ENCODE results near the gene GNG10. TPM values are rescaled to one million over a fixed set of nuclear protein-coding genes. Genes with fewer than 3 reads are reported as not detected.

GNG10 gene
- total RNA-seq, 2 experiments from 2014 or later, result 21.7 to 22.1 TPM

DNA sequence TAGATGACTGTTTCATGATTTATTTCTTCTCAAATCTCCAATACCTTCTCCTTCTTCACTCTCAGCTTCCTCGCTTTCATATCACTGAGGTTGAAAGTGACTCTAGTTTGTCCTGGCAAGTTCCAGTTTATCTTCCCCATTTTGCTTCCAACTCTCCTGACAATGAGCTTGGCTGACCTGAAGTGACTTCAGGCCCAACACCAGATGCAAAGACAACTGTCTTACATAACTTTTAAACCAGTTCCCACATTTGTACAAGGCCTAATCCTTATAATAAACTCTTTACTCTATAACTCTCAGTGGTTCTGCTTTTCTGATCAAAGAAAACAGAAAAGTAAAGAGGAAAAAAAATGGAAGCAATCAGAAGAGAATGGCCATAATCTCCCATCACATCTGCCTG lies 22.0 kb downstream of the GNG10 start:
- H3K27me3 Mint-ChIP-seq, result no peaks in the 10 kb centered on the region
- intact Hi-C loops (cut with micrococcal nuclease), result no loop called here
- H3K4me3 Mint-ChIP-seq, result no peak overlapping the region

GRCh38 chr9:111691672-111692329 lies 30.4 kb downstream of the GNG10 start:
- Mint-ChIP-seq H3K27ac (no peak overlapping the region), H3K9me3 (no peaks in the 10 kb centered on the region), H3K36me3 (peaks cover 3% of the 10 kb centered on the region), H3K4me1 (ENCODE audit: low read depth) (no peaks in the 10 kb centered on the region), H3K4me3 (no peak overlapping the region), H3K27me3 (no peaks in the 10 kb centered on the region)
- no peak for DNase-seq
- POLR2A ChIA-PET, result no interaction called here
- intact Hi-C loops (cut with micrococcal nuclease), result loop anchor here (1.0 kb wide), 1 partner anchor 94 kb away; no protein-coding TSS in a partner anchor
- CTCF ChIA-PET, result interaction anchor here (0.6 to 6.0 kb wide), 5 partner anchors 9 to 94 kb away, joined by 3 to 37 read pairs (median 4); no protein-coding TSS in a partner anchor

More for the DNA sequence above, 22.0 kb downstream of the GNG10 start:
- POLR2A ChIA-PET, result no interaction called here
- H3K36me3 Mint-ChIP-seq, result peaks cover 6% of the 10 kb centered on the region
- H3K27ac Mint-ChIP-seq, result no peak overlapping the region
- H3K9me3 Mint-ChIP-seq, result no peaks in the 10 kb centered on the region
- DNase-seq, result no peak
- CTCF ChIA-PET, result no interaction called here
- H3K4me1 Mint-ChIP-seq (ENCODE audit: low read depth), result no peaks in the 10 kb centered on the region

DNA sequence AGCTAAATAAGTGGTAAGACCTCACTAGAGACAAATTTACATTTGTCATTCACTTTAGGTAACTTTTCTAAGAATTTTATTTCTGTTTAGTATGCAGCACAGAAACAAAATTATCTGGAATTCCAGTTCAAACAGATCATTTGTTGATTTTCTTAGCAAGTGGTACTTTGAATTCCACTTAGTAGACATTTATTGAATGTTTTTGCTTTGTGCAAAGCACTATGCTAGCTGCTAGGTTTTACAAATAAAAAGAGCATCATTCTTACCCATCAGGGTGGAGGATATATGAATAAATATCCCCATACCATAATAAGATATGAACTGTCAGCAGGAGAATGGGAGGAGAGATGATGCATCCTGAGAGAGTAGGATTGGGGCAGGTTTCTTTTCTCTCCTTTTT lies 35.4 kb downstream of the GNG10 start:
- POLR2A ChIA-PET, result no interaction called here
- CTCF ChIA-PET, result no interaction called here

DNA sequence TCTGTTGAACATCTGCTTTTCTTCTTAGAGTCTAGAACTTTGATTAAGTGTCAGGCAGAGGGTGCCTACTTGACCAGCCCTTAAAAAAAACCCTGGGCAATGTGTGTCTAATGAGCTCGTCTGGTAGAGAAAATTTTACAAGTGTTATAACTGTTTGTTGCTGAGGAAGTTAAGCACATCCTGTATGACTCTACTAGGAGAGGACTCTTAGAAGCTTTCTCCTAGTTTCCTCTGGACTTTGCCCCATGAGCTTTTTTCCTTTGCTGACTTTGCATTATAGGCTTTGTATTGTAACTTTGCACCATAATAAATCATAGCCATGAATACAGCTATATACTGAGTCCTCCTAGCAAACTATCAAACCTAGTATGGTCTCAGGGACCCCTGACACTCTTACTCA lies 39.4 kb downstream of the GNG10 start:
- H3K36me3 Mint-ChIP-seq, result peaks cover 17% of the 10 kb centered on the region
- POLR2A ChIA-PET, result no interaction called here
- peaks cover 3% of the 10 kb centered on the region for H3K9me3 Mint-ChIP-seq
- intact Hi-C loops (cut with micrococcal nuclease), result no loop called here
- CTCF ChIA-PET, result interaction anchor here (0.6 to 2.8 kb wide), 3 partner anchors 9 to 103 kb away, joined by 4 to 9 read pairs (median 5); no protein-coding TSS in a partner anchor
- H3K4me3 Mint-ChIP-seq, result no peak overlapping the region
- peaks cover 2% of the 10 kb centered on the region for H3K4me1 Mint-ChIP-seq (ENCODE audit: low read depth)
- H3K27ac Mint-ChIP-seq, result no peak overlapping the region
- no peak for DNase-seq
- no peaks in the 10 kb centered on the region for H3K27me3 Mint-ChIP-seq

More for the DNA sequence above, 35.4 kb downstream of the GNG10 start:
- intact Hi-C loops (cut with micrococcal nuclease), result no loop called here
- no peak for DNase-seq
- H3K36me3 Mint-ChIP-seq, result peaks cover 17% of the 10 kb centered on the region
- H3K4me3 Mint-ChIP-seq, result no peak overlapping the region
- H3K4me1 Mint-ChIP-seq (ENCODE audit: low read depth), result peaks cover 2% of the 10 kb centered on the region
- H3K9me3 Mint-ChIP-seq, result peaks cover 3% of the 10 kb centered on the region
- no peaks in the 10 kb centered on the region for H3K27me3 Mint-ChIP-seq
- no peak overlapping the region for H3K27ac Mint-ChIP-seq

GRCh38 chr9:111704503-111704902 lies 43.1 kb downstream of the GNG10 start:
- ChIA-PET CTCF (no interaction called here), POLR2A (no interaction called here)
- intact Hi-C loops (cut with micrococcal nuclease), result no loop called here
- Mint-ChIP-seq H3K36me3 (no peaks in the 10 kb centered on the region), H3K4me3 (no peak overlapping the region), H3K9me3 (no peaks in the 10 kb centered on the region), H3K27me3 (no peaks in the 10 kb centered on the region), H3K4me1 (ENCODE audit: low read depth) (peaks cover 2% of the 10 kb centered on the region), H3K27ac (no peak overlapping the region)
- DNase-seq, result no peak

- DNase-seq, result no peak
- Mint-ChIP-seq H3K4me3 (no peak overlapping the region), H3K27ac (no peak overlapping the region), H3K4me1 (ENCODE audit: low read depth) (no peaks in the 10 kb centered on the region), H3K9me3 (no peaks in the 10 kb centered on the region), H3K27me3 (no peaks in the 10 kb centered on the region), H3K36me3 (no peaks in the 10 kb centered on the region)
- intact Hi-C loops (cut with micrococcal nuclease), result no loop called here
- ChIA-PET POLR2A (no interaction called here), CTCF (no interaction called here)
These were observed 50.1 kb downstream of the GNG10 start for GRCh38 chr9:111711548-111711947.

DNA sequence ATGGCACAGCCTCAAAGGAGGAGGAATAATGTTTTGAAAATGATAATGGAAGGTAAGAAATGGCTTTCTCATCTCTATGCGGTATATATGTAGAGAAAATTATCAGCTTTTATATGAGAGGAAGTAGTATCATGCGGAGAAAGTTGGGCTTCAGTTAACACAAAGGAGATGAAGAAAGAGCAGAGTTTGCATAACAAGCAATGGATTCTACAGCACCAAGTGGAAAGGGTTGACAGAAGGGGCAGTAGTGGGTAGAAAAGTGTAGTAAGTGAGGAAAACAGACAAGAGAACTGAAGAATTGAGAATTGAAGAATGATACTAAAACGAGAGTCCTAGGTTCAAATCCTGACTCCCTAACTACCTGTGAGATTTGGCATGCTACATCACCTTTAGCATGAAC lies 51.0 kb downstream of the GNG10 start:
- H3K4me3 Mint-ChIP-seq, result no peak overlapping the region
- no peak overlapping the region for H3K27ac Mint-ChIP-seq
- H3K9me3 Mint-ChIP-seq, result no peaks in the 10 kb centered on the region
- H3K4me1 Mint-ChIP-seq (ENCODE audit: low read depth), result no peaks in the 10 kb centered on the region
- ChIA-PET CTCF (no interaction called here), POLR2A (no interaction called here)
- no peaks in the 10 kb centered on the region for H3K36me3 Mint-ChIP-seq
- intact Hi-C loops (cut with micrococcal nuclease), result no loop called here
- no peak for DNase-seq
- no peaks in the 10 kb centered on the region for H3K27me3 Mint-ChIP-seq

GRCh38 chr9:111715471-111715870 lies 54.1 kb downstream of the GNG10 start:
- ChIA-PET CTCF (no interaction called here), POLR2A (interaction anchor here (0.6 kb wide), 1 partner anchor 66 kb away, joined by 4 read pairs; no protein-coding TSS in a partner anchor)
- DNase-seq, result no peak
- Mint-ChIP-seq H3K4me1 (ENCODE audit: low read depth) (peaks cover 2% of the 10 kb centered on the region), H3K36me3 (no peaks in the 10 kb centered on the region), H3K9me3 (no peaks in the 10 kb centered on the region), H3K4me3 (no peak overlapping the region), H3K27me3 (no peaks in the 10 kb centered on the region), H3K27ac (no peak overlapping the region)
- intact Hi-C loops (cut with micrococcal nuclease), result no loop called here

GRCh38 chr9:111719541-111719940 lies 58.1 kb downstream of the GNG10 start:
- peaks cover 2% of the 10 kb centered on the region for H3K4me1 Mint-ChIP-seq (ENCODE audit: low read depth)
- H3K27ac Mint-ChIP-seq, result no peak overlapping the region
- H3K9me3 Mint-ChIP-seq, result no peaks in the 10 kb centered on the region
- no peaks in the 10 kb centered on the region for H3K27me3 Mint-ChIP-seq
- ChIA-PET CTCF (no interaction called here), POLR2A (no interaction called here)
- no peak overlapping the region for H3K4me3 Mint-ChIP-seq
- DNase-seq, result no peak
- no peaks in the 10 kb centered on the region for H3K36me3 Mint-ChIP-seq
- intact Hi-C loops (cut with micrococcal nuclease), result no loop called here

Other genes starting within 250 kb of the GNG10 start
- 10 to 100 TPM; 66.5 to 67.0 TPM for gene ECPAS, start 177.2 kb upstream of the GNG10 start, total RNA-seq
- 1 to 10 TPM; 2.9 to 3.4 TPM for gene ZNF483, start 136.4 kb upstream of the GNG10 start, total RNA-seq
- gene PTGR1, start 62.0 kb upstream of the GNG10 start, total RNA-seq, result 1 to 10 TPM; 4.7 to 4.8 TPM
- gene DNAJC25, start 30.3 kb upstream of the GNG10 start, total RNA-seq, result 1 to 10 TPM; 4.2 to 4.5 TPM
- not detected for gene SHOC1, start 133.3 kb downstream of the GNG10 start, total RNA-seq
- gene UGCG, start 235.2 kb downstream of the GNG10 start, total RNA-seq, result 10 to 100 TPM; 12.4 to 13.5 TPM